NCI-H345 (cell line): ENCODE data around the gene GLIS1.

Source experiments
- DNase-seq: peaks from one replicate; lab custom pipeline; 2025; lab: John Stamatoyannopoulos, UW

GLIS1 gene

GRCh38 chr1:53678938-53679825 lies 59.8 kb downstream of the GLIS1 start:
- DNase-seq: no peak

DNA sequence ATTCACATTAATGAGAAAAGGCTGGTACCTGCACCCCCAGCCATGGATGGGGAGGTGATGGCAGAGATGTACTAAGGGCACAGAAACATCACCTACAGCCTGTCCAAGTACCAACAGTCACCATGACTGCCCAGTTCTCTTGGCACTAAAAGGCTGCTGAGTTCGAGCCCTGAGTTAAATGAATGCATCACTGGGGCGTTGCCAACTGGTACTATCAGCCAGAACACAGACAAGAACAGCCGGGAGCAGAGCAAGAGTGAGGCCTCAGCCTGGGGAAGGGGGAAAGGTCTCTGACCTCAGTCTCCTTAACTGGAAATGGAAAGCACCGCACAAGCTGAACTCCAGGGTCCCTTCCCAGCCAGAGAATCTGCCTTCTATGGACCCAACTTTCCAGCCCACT lies 60.5 kb downstream of the GLIS1 start:
- DNase-seq: no peak

DNA sequence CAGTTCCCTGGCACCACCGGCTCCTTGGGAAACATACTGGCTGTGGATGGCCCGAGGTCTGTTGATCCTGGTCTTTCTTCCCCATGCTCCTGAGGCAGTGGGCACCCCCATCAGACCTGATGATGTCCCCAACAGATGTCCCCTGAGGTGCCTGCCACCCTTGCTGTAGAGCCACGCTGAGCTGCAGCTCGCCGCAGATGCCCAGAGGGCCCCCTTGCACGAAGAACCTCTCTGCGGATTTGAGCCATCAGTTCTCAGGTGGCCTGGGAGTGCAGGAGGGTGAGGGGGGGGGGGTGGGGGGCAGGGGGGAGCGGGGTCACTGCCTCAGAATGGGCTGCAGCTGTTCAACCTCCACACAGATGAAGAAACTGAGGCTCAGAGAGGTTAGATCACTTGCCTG lies 60.9 kb downstream of the GLIS1 start:
- DNase-seq: no peak

GRCh38 chr1:53677486-53677885 lies 61.5 kb downstream of the GLIS1 start:
- no peak for DNase-seq

GRCh38 chr1:53672785-53673184 lies 66.2 kb downstream of the GLIS1 start:
- no peak for DNase-seq

GRCh38 chr1:53672243-53672642 lies 66.7 kb downstream of the GLIS1 start:
- no peak for DNase-seq

DNA sequence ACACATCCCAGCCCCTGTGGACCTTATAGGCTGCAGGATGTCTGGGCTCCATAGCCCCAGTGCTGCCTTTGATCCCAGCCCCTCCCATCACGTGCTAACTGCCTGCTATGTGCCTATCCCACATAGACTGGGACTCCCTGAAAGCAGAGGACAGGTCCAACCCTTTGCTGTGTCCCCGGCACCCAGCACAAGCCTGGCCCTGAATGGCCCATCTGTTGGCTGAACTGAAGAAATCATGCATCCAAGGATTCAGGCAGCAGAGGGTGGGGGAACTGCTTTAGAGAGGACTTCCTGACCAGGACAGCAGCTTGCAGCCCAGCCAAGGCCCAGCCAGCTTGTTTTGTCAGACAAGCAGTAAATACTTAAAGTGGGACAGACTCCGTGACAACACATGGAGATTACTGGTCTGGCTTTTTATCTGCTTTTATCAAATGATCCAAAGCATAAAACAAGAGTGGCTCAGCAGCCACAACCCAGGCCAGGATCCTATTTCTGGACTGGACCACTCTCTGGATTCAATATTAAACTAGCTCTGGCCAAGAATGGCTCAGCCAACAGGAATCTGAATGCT lies 69.3 kb downstream of the GLIS1 start:
- no peak for DNase-seq

- no peak for DNase-seq
Observed at GRCh38 chr1:53666566-53666965, 72.4 kb downstream of the GLIS1 start.

DNA sequence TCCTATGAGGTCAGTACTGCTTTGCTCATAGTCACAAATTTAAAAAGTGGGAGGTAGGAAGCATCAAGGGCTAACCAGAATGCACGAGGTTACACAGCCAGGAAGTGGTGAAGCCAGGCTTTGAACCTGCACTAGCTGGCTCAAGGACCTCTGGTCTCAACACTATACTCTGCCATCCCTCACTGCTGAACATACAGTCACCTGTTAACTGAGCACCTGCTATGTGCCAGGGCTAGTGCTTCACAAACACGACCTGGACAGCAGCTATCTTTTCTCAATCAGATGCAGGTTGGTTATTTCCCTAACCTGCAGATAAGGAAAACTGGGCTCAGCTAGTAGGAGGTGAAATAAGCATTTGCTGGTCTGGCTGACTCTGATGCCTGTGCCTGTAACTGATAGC lies 73.0 kb downstream of the GLIS1 start:
- no peak for DNase-seq

DNA sequence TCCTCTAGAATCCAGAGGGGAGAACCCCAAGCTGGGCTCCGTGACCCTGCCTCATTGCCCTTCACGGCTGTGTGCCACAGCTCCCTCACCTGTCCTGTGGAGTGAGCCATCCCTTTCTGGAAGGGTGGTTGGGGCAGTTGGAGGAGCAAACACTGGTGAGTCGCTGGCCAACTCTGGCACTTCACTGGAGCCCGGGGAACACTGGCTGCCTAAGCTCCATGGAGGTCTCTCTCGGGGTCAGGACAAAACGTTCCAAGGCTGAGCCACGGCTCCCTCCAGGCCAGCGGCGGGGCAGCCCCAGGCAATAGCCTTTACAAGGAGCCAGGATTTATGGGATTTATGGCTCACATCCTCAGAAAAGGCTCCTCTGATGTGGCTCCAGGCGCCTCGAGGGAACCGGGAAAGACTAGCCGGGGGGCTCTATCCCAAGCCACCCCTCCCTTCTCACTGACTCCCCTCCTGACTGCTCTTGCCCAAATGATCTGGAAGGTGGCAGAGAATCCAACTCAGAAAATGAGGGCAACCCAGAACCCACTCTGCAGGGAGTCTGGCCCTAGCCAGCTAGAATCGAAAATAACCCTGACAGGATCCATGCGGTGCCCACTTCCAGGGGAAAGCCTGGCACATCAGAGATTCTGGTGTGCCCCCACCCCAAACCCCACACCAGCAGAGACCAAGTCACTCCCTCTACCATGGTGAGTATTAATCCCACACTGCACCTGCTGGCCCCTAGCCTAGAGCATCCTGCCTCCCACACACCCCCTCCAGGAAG lies 75.2 kb downstream of the GLIS1 start:
- no peak for DNase-seq

DNA sequence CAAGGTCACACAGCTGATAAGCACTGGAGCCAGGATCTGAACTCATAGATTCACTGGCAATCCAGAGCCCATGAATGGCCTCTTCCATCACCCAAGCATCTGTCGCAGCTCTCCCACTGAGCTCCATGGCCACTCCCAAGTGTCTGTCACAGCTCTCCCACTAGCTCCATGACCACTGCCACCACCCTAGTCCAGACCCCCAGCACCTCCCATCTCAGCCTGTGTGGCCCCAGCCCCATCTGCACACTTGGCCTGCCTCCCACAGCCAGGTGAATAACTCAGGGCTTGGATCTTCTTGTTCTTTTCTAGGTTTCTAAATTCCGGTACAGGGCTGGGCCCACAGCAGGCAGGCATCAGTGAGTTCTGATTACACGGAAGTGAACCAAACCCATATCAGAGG lies 76.0 kb downstream of the GLIS1 start:
- no peak for DNase-seq

DNA sequence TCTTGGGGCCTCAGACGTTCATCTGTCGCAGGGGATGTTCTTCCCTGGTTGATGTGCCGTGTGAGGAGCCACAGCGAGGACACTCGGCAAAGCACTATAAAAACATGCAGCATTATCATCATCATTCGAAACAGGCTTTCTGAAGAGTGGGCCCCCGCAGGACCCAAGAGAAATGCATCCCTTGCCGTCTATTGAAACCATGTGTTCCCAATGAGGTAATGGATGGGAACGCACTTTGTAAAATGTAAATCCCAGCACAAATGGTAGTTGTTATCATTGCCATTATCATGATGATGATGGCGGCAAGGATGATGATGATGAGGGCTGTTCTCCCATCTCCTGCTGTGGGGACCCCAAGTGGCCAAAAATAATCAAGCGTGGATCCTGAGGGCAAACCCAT lies 76.8 kb downstream of the GLIS1 start:
- DNase-seq: no peak

GRCh38 chr1:53661496-53661895 lies 77.5 kb downstream of the GLIS1 start:
- DNase-seq: no peak

DNA sequence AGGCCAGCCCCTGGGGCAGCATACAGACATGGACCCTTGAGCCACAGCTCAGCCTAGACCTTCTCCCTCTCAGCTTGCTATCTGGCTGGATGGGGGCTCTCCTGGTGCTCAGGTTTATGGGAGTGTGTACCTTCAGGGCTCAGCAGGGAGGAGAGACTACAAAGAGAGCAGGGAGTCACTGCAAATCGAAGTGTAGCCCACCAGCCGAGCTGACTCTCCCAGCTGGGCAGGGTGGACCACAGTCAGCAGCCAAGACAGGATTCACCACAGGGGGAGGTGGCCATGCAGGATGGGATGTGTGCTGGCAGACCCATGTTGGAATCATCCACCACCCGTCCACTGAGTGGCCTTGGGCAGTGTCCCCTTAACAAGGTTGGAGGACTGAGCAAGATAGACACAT lies 78.3 kb downstream of the GLIS1 start:
- DNase-seq: no peak

DNA sequence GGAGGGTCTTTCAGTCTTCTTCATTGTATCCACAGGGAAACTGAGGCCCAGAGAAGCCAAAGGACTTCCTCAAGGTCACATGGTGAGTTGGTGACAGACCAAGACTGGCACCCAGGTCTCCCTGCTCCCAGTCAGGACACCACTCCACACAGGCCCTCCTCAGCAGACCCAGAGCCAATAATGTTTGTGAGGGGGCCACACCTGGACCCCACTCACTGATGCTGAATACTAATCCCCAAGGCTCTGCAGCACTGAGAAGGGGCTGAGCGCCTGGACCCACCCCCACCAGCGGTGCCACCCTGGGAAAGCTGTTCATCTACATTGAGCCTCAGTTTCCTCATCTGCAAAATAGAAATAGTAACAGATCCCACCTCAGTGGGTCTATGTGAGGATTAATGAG lies 79.5 kb downstream of the GLIS1 start:
- no peak for DNase-seq

- DNase-seq: no peak
Observed at GRCh38 chr1:53658489-53659230, 80.3 kb downstream of the GLIS1 start.

DNA sequence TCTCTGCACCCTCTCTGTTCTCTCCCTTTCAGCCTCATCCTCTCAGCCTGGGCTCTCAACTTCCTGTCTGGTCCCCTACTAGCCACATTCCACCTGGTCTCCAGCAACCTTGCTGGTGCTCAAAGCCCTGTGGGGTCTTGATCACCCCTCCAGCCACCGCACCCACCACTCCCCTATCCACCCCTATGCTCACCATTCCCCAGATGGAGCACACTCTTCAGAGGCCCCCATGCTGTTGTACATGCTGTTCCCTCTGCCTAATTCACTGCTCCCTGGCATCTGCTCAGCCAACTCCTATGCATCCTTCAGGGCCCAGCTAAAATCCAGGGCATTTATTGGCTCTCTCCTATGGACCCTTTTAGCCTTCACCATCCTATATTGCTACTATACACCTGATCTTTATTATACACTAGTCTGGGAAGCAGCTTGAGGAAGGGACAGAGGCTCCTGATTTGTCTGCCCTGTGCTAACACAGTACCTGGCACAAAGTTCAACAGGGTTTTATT lies 81.0 kb downstream of the GLIS1 start:
- no peak for DNase-seq

DNA sequence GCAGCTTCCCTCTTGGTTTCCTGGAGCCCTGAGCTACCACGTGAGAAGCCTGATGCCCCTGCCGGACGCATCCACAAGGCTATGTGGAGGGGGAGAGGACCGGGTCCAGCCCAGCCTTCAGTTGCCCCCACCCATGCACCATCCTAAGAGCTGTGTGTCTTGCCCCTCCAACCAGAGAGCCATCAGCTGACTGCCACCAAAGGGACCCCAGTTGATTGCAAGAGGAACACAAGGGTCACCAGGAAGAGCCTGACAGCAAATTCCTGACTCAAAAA lies 81.5 kb downstream of the GLIS1 start:
- DNase-seq: no peak

DNA sequence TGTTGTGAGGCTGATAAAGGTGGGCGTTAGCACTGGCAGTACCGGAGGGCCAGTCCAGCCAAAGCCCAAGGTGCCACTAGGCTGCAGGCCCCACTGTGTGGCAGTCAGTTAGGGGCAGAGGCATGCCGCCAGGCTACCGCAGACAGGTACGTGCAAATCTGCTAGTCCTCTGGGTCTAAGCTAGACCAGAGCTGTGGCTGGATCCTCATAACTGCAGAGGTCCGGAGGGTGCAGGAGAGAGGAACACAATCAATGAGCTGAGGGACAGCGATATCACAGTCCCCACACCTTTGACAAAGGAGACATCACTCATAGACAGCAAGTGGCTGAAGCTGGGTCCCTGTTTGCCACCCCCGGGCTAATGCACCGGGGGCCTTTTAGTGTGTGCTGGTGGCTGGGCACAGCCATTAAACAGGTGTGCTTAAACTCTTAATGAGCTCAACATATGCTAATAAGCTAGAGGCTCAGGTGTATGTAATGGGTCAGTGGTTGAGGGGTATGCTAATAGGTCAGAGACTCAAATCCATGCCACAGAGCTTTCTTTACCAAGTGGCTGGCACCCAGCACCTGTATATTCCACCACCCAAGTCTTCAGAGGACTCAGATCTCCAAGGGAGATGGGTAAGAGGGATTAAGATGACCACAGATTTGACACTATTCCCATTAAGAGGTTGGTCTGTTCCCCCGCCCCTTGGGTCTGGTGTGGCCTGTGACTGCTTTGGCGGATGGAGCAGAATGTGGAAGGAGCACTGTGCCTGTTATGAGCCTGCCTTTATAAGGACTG lies 82.0 kb downstream of the GLIS1 start:
- no peak for DNase-seq

GRCh38 chr1:53655931-53656746 lies 82.8 kb downstream of the GLIS1 start:
- no peak for DNase-seq
